Smooth muscle cell (in vitro differentiated cells): ENCODE measurements around the gene DNAH11. TPM values are rescaled to one million over a fixed set of nuclear protein-coding genes. Genes with fewer than 3 reads are reported as not detected.
A peak's percentile ranks its signal among the peaks of the same experiment; 100 is the strongest.

Experiments used
- DNase-seq: peaks from one replicate; lab custom pipeline; 2025; ENCODE audit not compliant: unreplicated experiment; lab: John Stamatoyannopoulos, UW
- H2AFZ ChIP-seq: fragments of 200-600 bp; sonication (generic); 2 replicates; pipeline ENCODE4 v1.6.0; 2016; ENCODE audit warnings: antibody characterized with exemption, low read depth, mild to moderate bottlenecking
- H3F3A ChIP-seq: fragments of 200-600 bp; sonication (generic); 2 replicates; pipeline ENCODE4 v1.6.0; 2017; ENCODE audit warnings: antibody characterized with exemption, low read depth
- H3K27ac ChIP-seq: fragments of 200-600 bp; sonication (generic); 2 replicates; pipeline ENCODE4 v1.5.1; 2016; ENCODE audit warnings: low read depth, mild to moderate bottlenecking
- H3K27me3 ChIP-seq: fragments of 200-600 bp; sonication (generic); 2 replicates; pipeline ENCODE4 v1.6.1; 2016; ENCODE audit warnings: low read depth, mild to moderate bottlenecking
- H3K36me3 ChIP-seq: fragments of 200-600 bp; sonication (generic); 2 replicates; pipeline ENCODE4 v1.5.1; 2016; ENCODE audit warnings: low read depth
- H3K4me1 ChIP-seq: fragments of 200-600 bp; sonication (generic); 2 replicates; pipeline ENCODE4 v1.5.1; 2016; ENCODE audit warnings: low read depth
- H3K4me2 ChIP-seq: fragments of 200-600 bp; sonication (generic); 2 replicates; pipeline ENCODE4 v1.6.0; 2016; ENCODE audit warnings: mild to moderate bottlenecking
- H3K4me3 ChIP-seq: fragments of 200-600 bp; sonication (generic); 2 replicates; pipeline ENCODE4 v1.5.1; 2016; ENCODE audit warnings: mild to moderate bottlenecking
- H3K79me2 ChIP-seq: fragments of 200-600 bp; sonication (generic); 2 replicates; pipeline ENCODE4 v1.6.0; 2016; ENCODE audit warnings: low read depth, mild to moderate bottlenecking
- H3K9ac ChIP-seq: fragments of 200-600 bp; sonication (generic); 2 replicates; pipeline ENCODE4 v1.6.0; 2016; ENCODE audit warnings: low read depth
- H3K9me3 ChIP-seq: fragments of 200-600 bp; sonication (generic); replicated peaks from 2 replicates; pipeline ENCODE4 v1.5.1; 2016; ENCODE audit warnings: low read depth
- H4K20me1 ChIP-seq: fragments of 200-600 bp; sonication (generic); 2 replicates; pipeline ENCODE4 v1.6.0; 2016; ENCODE audit warnings: low read depth
- WGBS: methylation state at CpG from one replicate; pipeline ENCODE4 v1.1.7; 2016; ENCODE audit warnings: low lambda C conversion rate; 5-methylcytosine and 5-hydroxymethylcytosine counted together
- polyA plus RNA-seq: library from polyadenylated mRNA; unstranded; fragments of >200 nt; fragmentation: Nextera tagmentation; extraction: Ambion mirVana; gene quantifications from 2 replicates; pipeline ENCODE4 v1.2.1, GENCODE V29; 2016
- total RNA-seq: library from RNA; depleted of rRNA; stranded (reverse); fragments of >200 nt; gene quantifications from 2 replicates; pipeline ENCODE4 v1.2.3, GENCODE V29; 2014
- TF ChIP-seq, protein P1 (sequence below): fragments of 200-600 bp; sonication (generic); IDR thresholded peaks from 2 replicates; pipeline ENCODE4 v1.5.1; 2017; ENCODE audit warnings: borderline replicate concordance, mild to moderate bottlenecking, antibody characterized with exemption; ENCODE audit not compliant: insufficient read depth, poor library complexity, severe bottlenecking

The DNAH11 gene
- total and polyA plus RNA-seq, 2 experiments from 2014 or later = 0.22 to 0.63 TPM

DNA sequence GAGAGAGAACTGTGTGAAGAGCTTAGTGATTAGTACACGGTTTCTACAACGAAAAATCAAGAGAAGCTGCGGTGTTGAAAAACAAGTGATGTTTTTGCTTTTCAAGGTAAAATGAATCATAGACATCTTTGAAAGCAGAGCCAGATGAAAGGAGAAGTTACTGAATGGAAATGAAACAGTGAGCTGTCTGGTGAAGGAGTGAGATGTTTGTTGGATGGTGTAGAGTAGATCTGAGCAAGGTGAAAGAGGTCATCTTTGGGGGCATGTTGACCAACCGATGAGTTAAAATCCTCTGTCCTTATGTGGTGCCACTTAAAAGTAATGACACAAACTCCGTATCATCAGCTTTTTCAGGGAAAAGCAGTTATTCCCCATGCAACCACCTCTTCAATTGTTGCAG lies 225.4 kb downstream of the DNAH11 start:
- Histone ChIP-seq H3K4me3 (no peak overlapping the region), H3F3A (no peaks in the 10 kb centered on the region), H4K20me1 (no peaks in the 10 kb centered on the region), H3K36me3 (no peaks in the 10 kb centered on the region), H3K27ac (no peak overlapping the region), H3K9ac (no peak overlapping the region), H2AFZ (no peak overlapping the region), H3K4me2 (no peak overlapping the region), H3K9me3 (no peaks in the 10 kb centered on the region), H3K4me1 (peaks cover 31% of the 10 kb centered on the region), H3K79me2 (no peaks in the 10 kb centered on the region), H3K27me3 (peaks cover 61% of the 10 kb centered on the region)
- DNase-seq = no peak
- TF ChIP-seq, protein P1, sequence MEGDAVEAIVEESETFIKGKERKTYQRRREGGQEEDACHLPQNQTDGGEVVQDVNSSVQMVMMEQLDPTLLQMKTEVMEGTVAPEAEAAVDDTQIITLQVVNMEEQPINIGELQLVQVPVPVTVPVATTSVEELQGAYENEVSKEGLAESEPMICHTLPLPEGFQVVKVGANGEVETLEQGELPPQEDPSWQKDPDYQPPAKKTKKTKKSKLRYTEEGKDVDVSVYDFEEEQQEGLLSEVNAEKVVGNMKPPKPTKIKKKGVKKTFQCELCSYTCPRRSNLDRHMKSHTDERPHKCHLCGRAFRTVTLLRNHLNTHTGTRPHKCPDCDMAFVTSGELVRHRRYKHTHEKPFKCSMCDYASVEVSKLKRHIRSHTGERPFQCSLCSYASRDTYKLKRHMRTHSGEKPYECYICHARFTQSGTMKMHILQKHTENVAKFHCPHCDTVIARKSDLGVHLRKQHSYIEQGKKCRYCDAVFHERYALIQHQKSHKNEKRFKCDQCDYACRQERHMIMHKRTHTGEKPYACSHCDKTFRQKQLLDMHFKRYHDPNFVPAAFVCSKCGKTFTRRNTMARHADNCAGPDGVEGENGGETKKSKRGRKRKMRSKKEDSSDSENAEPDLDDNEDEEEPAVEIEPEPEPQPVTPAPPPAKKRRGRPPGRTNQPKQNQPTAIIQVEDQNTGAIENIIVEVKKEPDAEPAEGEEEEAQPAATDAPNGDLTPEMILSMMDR = no peak
- WGBS = 73% methylated on average over 5 of the region's 5 CpGs

DNA sequence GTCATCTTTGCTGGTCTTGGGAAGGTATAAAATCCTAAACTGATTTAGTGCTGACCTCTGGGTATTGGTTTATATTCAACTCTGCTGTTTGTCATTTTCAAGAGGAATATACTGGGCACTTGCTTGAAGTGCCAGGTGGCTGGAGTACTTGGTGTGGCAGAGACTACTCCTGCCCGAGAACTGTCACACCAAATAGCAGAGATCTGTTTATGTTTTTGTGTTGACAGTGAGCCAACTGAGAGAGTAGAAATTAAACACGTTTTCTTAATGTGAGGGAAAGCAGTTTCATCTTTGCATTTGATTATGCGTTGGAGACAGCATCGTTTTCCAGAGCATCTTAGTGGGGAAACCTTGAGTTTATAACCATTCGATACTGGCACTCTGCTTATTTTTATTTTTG lies 228.4 kb downstream of the DNAH11 start:
- H3K27ac ChIP-seq = no peak overlapping the region
- H4K20me1 ChIP-seq = no peaks in the 10 kb centered on the region
- H3K79me2 ChIP-seq = no peaks in the 10 kb centered on the region
- peaks cover 26% of the 10 kb centered on the region for H3K4me1 ChIP-seq
- no peaks in the 10 kb centered on the region for H3K36me3 ChIP-seq
- H3K4me3 ChIP-seq = no peak overlapping the region
- peaks cover 79% of the 10 kb centered on the region for H3K27me3 ChIP-seq
- DNase-seq = no peak
- H3F3A ChIP-seq = no peaks in the 10 kb centered on the region
- no peak overlapping the region for H2AFZ ChIP-seq
- 68% methylated on average over 5 of the region's 5 CpGs for WGBS
- TF ChIP-seq, protein P1 = no peak
- no peak overlapping the region for H3K9ac ChIP-seq
- H3K4me2 ChIP-seq = no peak overlapping the region
- H3K9me3 ChIP-seq = no peaks in the 10 kb centered on the region

DNA sequence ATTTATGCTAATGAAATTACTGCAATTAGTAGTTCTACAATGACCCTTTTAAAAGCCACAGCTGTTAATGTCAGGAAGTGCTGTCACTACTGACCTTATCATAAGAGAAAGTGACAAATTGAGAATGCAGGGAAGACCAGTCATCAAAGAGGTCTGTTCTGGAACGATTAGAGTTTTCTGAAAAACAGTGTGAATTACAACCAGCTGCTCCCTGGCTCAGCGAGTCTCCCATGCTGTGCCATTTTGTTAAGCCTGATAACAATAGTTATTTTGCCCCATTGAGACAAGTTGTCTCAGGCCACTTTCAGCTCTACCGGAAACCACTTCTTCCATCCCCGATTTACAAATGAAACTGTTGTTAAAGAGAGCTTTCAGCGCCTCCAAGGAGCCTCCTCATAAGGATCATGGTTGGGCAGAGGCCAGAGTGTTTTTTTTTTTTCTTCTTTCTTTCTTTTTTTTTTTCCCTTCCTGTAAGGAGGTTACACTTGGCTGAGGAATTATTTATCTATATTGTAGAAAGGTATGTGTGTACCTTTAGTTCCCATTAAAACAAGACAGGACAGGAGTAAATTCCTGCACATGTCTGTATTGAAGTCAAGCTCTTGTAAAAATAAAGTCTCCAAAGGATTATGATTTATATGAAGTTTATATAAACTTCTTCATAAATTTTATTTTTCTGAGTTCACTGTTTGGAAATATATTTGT lies 229.2 kb downstream of the DNAH11 start:
- no peak overlapping the region for H3K9ac ChIP-seq
- no peaks in the 10 kb centered on the region for H4K20me1 ChIP-seq
- peaks cover 84% of the 10 kb centered on the region for H3K27me3 ChIP-seq
- no peak for DNase-seq
- peak overlapping the region; percentile 65 for H3K4me2 ChIP-seq
- H3K36me3 ChIP-seq = no peaks in the 10 kb centered on the region
- H3K79me2 ChIP-seq = no peaks in the 10 kb centered on the region
- TF ChIP-seq, protein P1 = no peak
- H3K9me3 ChIP-seq = no peaks in the 10 kb centered on the region
- H3K4me1 ChIP-seq = peaks cover 26% of the 10 kb centered on the region
- 6% methylated on average over 5 of the region's 5 CpGs for WGBS
- no peak overlapping the region for H3K4me3 ChIP-seq
- H3F3A ChIP-seq = no peaks in the 10 kb centered on the region
- H3K27ac ChIP-seq = no peak overlapping the region
- H2AFZ ChIP-seq = peak overlapping the region; percentile 51

DNA sequence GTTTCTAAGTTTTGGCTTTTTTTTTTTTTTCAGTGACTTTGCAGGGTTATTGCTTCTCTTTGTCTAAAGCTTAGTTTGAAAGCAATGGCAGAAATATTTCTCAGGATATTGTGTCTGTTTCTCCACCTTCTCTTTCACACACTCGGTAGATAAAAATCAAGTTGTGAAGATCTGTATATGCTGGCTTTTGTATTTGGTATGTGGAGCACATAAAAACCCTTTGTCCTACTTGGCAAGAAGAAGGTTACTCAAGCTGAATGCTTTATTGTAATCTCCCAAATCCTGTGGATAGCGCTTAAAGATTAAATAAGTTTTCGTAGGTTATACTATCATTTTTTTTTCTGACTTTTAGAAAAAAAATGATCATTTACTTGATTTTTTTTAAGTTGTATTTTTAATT lies 230.5 kb downstream of the DNAH11 start:
- WGBS = 70% methylated on average over 3 of the region's 3 CpGs
- Histone ChIP-seq H2AFZ (no peak overlapping the region), H3K79me2 (no peaks in the 10 kb centered on the region), H3K27me3 (peaks cover 76% of the 10 kb centered on the region), H3K4me3 (no peak overlapping the region), H3K9ac (no peak overlapping the region), H3K36me3 (no peaks in the 10 kb centered on the region), H4K20me1 (no peaks in the 10 kb centered on the region), H3K4me1 (peaks cover 26% of the 10 kb centered on the region), H3F3A (no peaks in the 10 kb centered on the region), H3K27ac (no peak overlapping the region), H3K4me2 (no peak overlapping the region), H3K9me3 (no peaks in the 10 kb centered on the region)
- no peak for DNase-seq
- TF ChIP-seq, protein P1 = no peak
